Immature natural killer cell (primary cell): ENCODE data around the gene CHD9NB. TPM values are rescaled to one million over a fixed set of nuclear protein-coding genes. Genes with fewer than 3 reads are reported as not detected.
A peak's percentile ranks its signal among the peaks of the same experiment; 100 is the strongest.

Experiments used
- DNase-seq, 3 donors: peaks; one replicate each; pipeline ENCODE4 v3.0.0; 2022; ENCODE audit warnings: mixed read lengths in 1 of 3
- H3K27ac Mint-ChIP-seq, 6 donors: one replicate each; pipeline ENCODE4 v1.8.0; 2020; ENCODE audit warnings: mixed read lengths in 6 of 6, mild to moderate bottlenecking in 5 of 6, inconsistent platforms in 4 of 6, moderate library complexity in 3 of 6
- H3K27me3 Mint-ChIP-seq, 3 donors: one replicate each; pipeline ENCODE4 v1.8.0; 2020 to 2021; ENCODE audit warnings: low read depth in 3 of 3, mild to moderate bottlenecking in 3 of 3, mixed read lengths in 3 of 3, moderate library complexity in 3 of 3, inconsistent platforms in 1 of 3
- H3K36me3 Mint-ChIP-seq, 3 donors: one replicate each; pipeline ENCODE4 v1.8.0; 2020; ENCODE audit warnings: mixed read lengths in 3 of 3, inconsistent platforms in 2 of 3, mild to moderate bottlenecking in 2 of 3
- H3K4me1 Mint-ChIP-seq, 2 donors: one replicate each; pipeline ENCODE4 v1.8.0; 2020; ENCODE audit warnings: inconsistent platforms in 2 of 2, mild to moderate bottlenecking in 2 of 2, mixed read lengths in 2 of 2, moderate library complexity in 1 of 2
- H3K4me3 Mint-ChIP-seq, 5 donors: one replicate each; pipeline ENCODE4 v1.8.0; 2020; ENCODE audit warnings: mild to moderate bottlenecking in 5 of 5, mixed read lengths in 5 of 5, inconsistent platforms in 3 of 5, moderate library complexity in 3 of 5
- H3K9me3 Mint-ChIP-seq, 6 donors: one replicate each; pipeline ENCODE4 v1.8.0; 2020; ENCODE audit warnings: mild to moderate bottlenecking in 6 of 6, mixed read lengths in 6 of 6, inconsistent platforms in 4 of 6, moderate library complexity in 3 of 6
- polyA plus RNA-seq, 3 donors: library from polyadenylated mRNA; unstranded; fragments of 300-500 nt; fragmentation: Illumina TruSeq; gene quantifications; one replicate each; pipeline ENCODE4 v1.2.3, GENCODE V29; 2021

Gene CHD9NB
- polyA plus RNA-seq, result not detected

DNA sequence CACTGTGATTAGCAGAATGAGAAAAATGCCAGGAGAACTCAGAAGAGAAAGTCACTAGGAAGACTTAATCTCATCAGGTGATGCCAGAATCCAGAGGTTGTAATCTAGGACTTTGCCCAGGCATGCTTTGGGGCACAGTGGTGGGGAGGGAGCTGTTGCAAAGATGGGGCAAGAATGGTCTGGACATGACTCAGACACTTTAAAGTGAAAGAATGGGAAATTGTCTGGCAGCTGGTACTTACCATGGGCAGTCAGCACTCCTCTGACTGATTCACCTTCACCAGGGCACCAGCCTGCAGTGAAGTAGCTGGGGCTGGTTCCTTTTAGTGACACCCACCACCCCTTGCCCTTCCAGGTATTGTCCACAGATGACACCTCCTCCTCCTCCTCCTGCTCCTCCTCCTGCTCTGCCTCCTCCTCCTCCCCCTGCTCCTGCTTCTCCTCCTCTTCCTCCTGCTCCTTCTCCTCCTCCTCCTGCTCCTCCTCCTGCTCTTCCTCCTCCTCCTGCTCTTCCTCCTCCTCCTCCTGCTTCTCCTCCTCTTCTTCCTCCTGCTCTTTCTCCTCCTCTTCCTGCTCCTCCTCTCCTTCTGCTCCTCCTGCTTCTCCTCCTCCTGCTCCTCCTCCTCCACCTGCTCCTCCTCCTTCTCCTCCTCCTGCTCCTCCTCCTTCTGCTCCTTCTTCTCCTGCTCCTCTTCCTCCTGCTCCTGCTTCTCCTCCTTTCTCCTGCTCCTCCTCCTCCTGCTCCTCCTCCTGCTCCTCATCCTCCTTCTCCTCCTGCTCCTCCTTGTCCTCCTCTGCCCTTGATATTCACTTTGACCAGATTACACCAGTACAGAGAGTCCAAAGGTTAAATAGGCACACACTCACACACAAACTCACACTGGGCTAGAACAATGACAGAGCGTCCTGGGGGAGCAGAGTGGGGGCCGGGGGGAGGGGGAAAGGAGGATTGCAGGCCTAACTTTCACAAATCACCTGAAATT lies at the start of gene CHD9NB:
Gene CHD9NB, minus strand, starts transcription at position 379 of the 983 bp plus-strand sequence. CDS start 8,739 bp downstream, outside the sequence.
- Mint-ChIP-seq H3K36me3 (peaks cover 0 to 2% (median 0%) of the 10 kb centered on the region in 3 donors), H3K4me3 (peak within 1 kb of the TSS in 3 of 5 donors; percentile 51 to 97 (median 92)), H3K4me1 (peaks cover 23 to 26% of the 10 kb centered on the region in 2 donors), H3K9me3 (no peaks in the 10 kb centered on the region), H3K27ac (no peak within 1 kb of the TSS), H3K27me3 (peaks cover 0 to 5% (median 2%) of the 10 kb centered on the region in 3 donors)
- no peak for DNase-seq

DNA sequence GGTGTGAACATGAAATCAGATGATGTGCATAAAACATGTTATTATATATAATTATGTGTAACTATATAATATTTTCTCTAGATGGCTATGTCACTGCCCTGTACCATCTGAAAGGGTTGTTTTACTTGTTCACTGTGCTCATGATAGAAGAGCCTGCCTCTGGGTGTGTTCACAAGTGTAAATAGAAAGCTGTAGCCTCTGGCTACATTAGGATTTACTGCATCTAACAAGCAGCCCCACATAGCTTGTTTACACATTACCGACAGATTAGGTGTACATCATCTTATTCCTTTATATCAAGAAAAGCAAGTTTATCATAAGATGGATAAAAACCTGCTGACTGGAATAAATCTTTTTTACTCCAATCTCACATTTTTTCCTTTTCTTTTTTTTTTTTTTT lies 48.2 kb upstream of the CHD9NB start:
- peaks cover 33 to 38% of the 10 kb centered on the region in 2 donors for H3K4me1 Mint-ChIP-seq
- DNase-seq, result no peak
- peaks cover 2 to 13% (median 4%) of the 10 kb centered on the region in 3 donors for H3K27me3 Mint-ChIP-seq
- H3K9me3 Mint-ChIP-seq, result no peaks in the 10 kb centered on the region
- H3K27ac Mint-ChIP-seq, result peak overlapping the region in 4 of 6 donors; percentile 49 to 96 (median 94)
- peak overlapping the region; percentile 65 to 87 (median 80) for H3K4me3 Mint-ChIP-seq
- no peaks in the 10 kb centered on the region for H3K36me3 Mint-ChIP-seq

DNA sequence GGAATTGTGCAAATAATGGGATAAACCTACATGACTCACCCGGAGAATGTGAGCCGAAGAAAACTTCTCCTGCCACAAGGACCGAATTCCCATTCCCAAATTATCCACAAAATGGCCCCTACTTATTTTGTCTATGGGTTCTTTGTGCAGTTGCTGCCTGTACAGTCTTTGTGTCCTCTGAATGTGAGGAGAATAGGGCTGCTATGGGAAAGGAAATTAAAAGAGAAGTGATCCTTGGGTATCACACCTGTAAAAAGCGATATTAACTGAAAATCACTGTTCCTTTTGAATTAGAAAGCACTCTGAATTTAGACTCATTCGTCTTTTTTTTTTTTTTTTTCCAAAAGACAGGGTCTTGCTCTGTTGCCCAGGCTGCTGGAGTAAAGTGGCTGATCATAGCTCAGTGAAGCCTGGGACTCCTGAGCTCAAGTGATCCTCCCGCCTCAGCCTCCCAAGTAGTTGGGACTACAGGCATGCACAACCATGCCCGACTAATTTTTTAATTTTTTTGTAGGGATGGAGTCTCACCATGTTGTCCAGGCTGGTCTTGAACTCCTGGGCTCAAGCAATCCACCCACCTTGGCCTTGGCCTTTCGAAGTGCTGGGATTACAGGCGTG lies 47.5 kb upstream of the CHD9NB start:
- peaks cover 33 to 43% of the 10 kb centered on the region in 2 donors for H3K4me1 Mint-ChIP-seq
- H3K9me3 Mint-ChIP-seq, result no peaks in the 10 kb centered on the region
- peak overlapping the region; percentile 65 to 87 (median 80) for H3K4me3 Mint-ChIP-seq
- no peaks in the 10 kb centered on the region for H3K36me3 Mint-ChIP-seq
- peak overlapping the region; percentile 55 to 96 (median 84) for H3K27ac Mint-ChIP-seq
- H3K27me3 Mint-ChIP-seq, result peaks cover 2 to 13% (median 4%) of the 10 kb centered on the region in 3 donors
- DNase-seq, result no peak

DNA sequence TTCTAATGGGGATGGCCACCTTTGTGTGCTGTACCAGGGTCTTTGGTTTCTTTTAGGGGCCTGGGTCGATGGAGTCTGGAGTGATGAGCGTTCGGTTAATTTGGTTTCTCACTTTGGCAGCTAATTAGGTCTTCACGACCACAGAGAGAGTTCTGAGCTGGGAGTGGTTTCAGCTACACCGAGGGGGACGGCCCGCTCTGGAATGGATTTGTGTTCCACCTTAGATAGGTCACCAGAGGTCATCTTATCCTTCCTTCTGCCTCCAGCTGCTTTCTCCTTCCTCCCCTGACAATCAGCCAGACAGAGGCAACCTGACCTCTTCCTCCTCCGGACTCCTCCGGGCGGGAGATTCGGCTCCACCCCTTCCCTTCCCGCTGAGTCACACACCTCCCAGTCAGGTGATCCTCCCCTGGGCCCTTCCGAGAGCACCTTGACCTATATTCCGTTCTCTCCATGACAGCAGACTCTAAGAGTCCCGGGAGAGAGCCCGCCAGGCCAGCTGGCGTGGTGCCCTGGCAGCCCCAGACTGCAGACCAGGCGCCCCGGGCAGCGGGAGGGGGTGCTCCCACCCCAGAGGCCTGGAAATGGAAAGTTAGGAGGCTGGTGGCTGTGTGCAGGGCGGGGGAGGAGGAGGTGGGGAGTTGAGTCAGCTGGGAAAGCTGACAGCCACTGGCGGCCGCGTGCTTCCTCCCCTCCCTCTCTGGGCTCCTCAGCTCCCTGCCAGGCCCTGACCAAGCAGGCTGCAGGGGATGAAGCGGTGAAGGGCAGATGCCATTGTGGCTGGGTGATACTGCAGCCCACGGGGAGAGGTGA lies 46.8 kb upstream of the CHD9NB start:
- peak in 2 of 3 donors; percentile 65 to 68 for DNase-seq
- Mint-ChIP-seq H3K4me1 (peaks cover 38 to 50% of the 10 kb centered on the region in 2 donors), H3K4me3 (peak overlapping the region; percentile 75 to 93 (median 81))

DNA sequence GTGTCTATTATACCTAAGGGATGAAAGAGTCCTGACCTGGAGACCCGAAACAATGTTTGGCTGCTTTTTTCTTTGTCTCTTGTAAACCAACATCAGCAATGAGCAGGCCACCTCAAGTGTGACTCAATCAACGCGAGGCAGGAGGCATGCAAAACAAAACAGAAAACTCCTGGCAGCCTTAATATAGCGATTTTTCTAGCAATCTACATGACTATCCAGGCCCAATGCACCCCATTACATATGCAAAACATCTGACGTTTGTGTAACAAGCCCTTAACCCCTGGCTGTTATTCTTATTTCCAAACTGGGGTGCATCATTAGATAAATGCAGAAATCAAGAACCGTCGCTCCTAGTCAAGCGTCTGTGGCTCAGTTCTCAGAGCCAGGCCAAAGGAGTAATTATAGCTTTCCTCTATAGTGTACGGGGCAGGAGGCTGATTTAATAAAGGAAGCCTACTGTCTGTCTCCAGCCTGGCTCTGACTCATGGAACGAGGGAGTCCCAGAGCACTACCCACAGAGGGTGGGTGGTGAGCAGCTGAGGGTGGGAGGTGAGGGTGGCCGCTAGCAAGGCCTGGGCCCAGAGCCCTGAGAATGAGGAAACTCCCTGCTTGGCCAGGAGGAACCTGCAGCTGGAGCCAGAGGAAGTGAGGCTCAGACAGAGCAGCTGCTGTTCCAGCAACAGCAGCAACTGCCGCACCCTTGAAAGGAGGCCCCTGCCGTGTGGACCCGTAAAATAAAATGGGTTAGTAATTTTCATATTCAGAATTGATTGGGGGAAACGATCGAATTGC lies 46.0 kb upstream of the CHD9NB start:
- H3K27me3 Mint-ChIP-seq, result peaks cover 2 to 13% (median 6%) of the 10 kb centered on the region in 3 donors
- no peaks in the 10 kb centered on the region for H3K36me3 Mint-ChIP-seq
- H3K4me3 Mint-ChIP-seq, result peak overlapping the region; percentile 75 to 93 (median 81)
- no peaks in the 10 kb centered on the region for H3K9me3 Mint-ChIP-seq
- peaks cover 46 to 58% of the 10 kb centered on the region in 2 donors for H3K4me1 Mint-ChIP-seq
- DNase-seq, result peak; percentile 63 to 66 (median 65)
- peak overlapping the region; percentile 85 to 96 (median 93) for H3K27ac Mint-ChIP-seq

More for the DNA sequence above, 46.8 kb upstream of the CHD9NB start:
- Mint-ChIP-seq H3K9me3 (no peaks in the 10 kb centered on the region), H3K27me3 (peaks cover 2 to 13% (median 4%) of the 10 kb centered on the region in 3 donors), H3K36me3 (no peaks in the 10 kb centered on the region), H3K27ac (peak overlapping the region; percentile 85 to 96 (median 93))

DNA sequence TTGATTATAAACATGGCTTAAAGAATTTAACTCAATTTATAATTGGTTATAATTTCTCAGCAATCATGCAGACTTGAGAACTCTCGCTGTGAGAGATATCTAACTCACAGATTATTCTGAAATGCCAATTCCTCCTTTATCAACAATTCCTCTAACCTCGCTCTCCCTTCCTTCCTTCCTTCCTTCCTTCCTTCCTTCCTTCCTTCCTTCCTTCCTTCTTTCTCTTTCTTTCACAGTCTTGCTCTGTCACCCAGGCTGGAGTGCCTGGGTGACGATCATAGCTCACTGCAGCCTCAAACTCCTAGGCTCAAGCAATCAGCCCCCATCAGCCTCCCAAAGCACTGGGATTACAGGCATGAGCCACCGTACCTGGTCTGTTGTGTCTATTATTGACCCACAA lies 44.5 kb upstream of the CHD9NB start:
- Mint-ChIP-seq H3K36me3 (no peaks in the 10 kb centered on the region), H3K27me3 (peaks cover 2 to 13% (median 6%) of the 10 kb centered on the region in 3 donors), H3K4me3 (peak overlapping the region in 1 of 5 donors; percentile 36), H3K27ac (peak overlapping the region in 3 of 6 donors; percentile 3 to 64 (median 53)), H3K4me1 (peaks cover 56 to 69% of the 10 kb centered on the region in 2 donors), H3K9me3 (no peaks in the 10 kb centered on the region)
- no peak for DNase-seq

DNA sequence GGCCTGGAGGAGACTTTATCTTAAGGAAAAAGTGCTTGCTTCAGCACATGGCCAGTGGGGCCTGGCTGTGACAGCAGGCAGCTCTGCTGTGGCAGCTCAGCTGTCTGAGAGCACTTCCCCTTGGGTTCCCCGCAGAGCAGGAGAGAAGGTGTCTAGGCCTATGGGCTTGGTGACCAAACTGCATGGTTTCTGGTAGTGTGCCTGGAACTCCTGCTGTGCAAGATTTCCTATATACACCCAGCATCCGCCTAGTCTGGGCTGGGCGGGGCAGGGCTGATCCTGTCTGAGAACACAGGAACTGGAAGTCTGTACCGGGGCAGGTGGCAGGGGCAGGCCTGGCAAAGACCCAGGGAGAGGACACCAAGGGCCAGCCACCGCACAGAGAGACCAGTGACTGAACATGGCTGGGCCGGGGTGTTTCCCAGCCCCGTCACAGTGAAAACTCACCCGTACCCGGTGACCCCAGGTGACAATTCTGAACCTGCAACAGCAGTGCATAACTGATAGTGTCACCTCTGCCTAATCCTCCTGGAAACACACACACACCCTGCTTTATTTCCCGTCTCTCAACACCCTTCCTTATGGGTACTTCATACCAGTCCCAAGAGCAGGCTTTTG lies 41.4 kb upstream of the CHD9NB start:
- Mint-ChIP-seq H3K36me3 (no peaks in the 10 kb centered on the region), H3K9me3 (no peaks in the 10 kb centered on the region), H3K27ac (peak overlapping the region; percentile 73 to 88 (median 86)), H3K27me3 (peaks cover 2 to 7% (median 4%) of the 10 kb centered on the region in 3 donors), H3K4me3 (peak overlapping the region in 2 of 5 donors; percentile 48 to 56), H3K4me1 (peaks cover 68 to 80% of the 10 kb centered on the region in 2 donors)
- DNase-seq, result peak; percentile 42 to 53 (median 43)

DNA sequence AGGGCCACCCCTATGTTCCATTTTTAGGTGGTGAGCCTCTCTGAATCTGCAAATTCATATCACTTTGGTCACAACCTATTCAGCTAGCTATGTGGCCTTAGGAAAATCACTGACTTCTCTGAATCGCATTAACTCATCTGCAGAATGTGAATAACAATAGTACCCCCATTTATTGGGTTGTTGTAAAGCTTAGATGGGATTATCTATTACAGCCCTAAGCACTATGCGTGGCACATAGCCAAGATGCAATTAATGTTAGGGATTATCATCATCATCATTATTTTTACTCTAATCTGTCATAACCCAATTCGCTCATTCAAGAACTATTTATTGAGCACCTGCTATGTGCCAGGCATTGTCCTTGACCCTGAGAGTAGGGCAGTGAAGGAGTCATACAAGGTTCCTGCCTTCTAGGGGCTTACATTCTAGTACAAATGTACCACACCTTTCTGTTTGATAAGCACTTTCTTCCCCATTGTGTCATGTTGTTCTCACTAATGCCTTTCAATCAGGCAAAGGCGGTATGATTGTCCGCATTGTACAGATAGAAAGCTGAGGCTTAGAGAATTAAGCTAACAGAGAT lies 40.6 kb upstream of the CHD9NB start:
- no peak for DNase-seq
- Mint-ChIP-seq H3K27me3 (peaks cover 0 to 2% (median 2%) of the 10 kb centered on the region in 3 donors), H3K27ac (peak overlapping the region; percentile 73 to 88 (median 86)), H3K9me3 (no peaks in the 10 kb centered on the region), H3K36me3 (no peaks in the 10 kb centered on the region), H3K4me3 (peak overlapping the region in 1 of 5 donors; percentile 56), H3K4me1 (peaks cover 60 to 72% of the 10 kb centered on the region in 2 donors)

DNA sequence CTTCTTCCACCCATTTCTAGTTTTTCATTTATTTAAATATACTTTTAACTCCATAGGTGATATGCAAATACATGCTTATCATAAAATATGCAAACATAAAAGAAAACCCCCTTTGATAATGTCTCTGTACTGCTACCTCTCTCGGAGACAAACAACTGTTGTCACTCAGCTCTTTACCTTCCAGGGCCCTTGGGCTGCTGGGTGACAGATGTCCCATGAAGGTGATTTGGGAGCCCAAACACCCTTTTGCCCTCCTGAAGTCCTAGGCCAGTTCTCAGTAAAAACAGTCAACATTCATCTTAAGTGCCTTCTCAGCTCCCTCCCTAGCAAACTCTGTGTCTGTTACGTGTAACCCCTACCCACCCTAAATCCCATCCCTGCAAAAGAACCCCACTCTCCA lies 39.6 kb upstream of the CHD9NB start:
- peaks cover 0 to 2% (median 2%) of the 10 kb centered on the region in 3 donors for H3K27me3 Mint-ChIP-seq
- peak overlapping the region in 3 of 5 donors; percentile 15 to 80 (median 33) for H3K4me3 Mint-ChIP-seq
- DNase-seq, result no peak
- peaks cover 56 to 68% of the 10 kb centered on the region in 2 donors for H3K4me1 Mint-ChIP-seq
- peak overlapping the region in 5 of 6 donors; percentile 24 to 79 (median 63) for H3K27ac Mint-ChIP-seq
- peaks cover 0 to 3% (median 0%) of the 10 kb centered on the region in 3 donors for H3K36me3 Mint-ChIP-seq
- H3K9me3 Mint-ChIP-seq, result no peaks in the 10 kb centered on the region

DNA sequence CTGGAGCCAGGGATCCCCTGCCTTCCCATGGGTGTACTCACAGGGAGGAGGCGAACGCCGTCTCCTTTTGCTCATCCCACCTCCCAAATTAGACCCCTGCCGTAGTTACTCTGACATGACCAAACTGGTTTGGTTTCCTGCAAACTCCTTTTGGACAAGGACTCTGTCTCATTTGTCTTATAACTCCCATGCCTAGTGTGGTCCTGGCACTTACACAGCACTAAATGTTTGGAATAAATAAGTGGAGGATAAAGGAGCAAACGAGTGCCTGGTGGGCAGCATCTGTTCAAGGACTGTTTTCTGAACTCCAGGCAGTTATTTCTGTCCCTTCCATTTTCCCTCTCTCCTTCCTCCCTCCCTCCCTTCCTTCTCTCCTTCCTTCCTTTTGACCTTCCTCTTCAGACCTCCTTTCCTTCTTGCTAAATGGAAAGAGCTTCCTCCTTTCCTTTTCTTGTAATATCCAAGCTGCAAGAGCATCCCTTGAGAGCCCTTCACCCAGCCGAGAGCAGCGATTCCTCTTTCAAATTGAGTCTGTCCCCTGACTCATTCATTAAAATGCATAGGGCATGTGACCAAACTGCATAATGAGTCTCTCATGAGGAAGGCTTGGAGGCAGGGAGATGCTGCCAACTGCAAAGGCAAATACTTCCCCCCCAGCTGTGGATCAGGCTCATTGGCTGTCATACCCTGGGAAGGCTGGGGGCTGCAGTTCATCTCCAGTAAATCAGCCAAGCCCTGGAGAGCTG lies 38.9 kb upstream of the CHD9NB start:
- no peaks in the 10 kb centered on the region for H3K9me3 Mint-ChIP-seq
- DNase-seq, result no peak
- H3K27me3 Mint-ChIP-seq, result peaks cover 0 to 2% (median 2%) of the 10 kb centered on the region in 3 donors
- H3K27ac Mint-ChIP-seq, result peak overlapping the region; percentile 77 to 96 (median 84)
- peaks cover 55 to 65% of the 10 kb centered on the region in 2 donors for H3K4me1 Mint-ChIP-seq
- peaks cover 0 to 3% (median 0%) of the 10 kb centered on the region in 3 donors for H3K36me3 Mint-ChIP-seq
- peak overlapping the region; percentile 79 to 90 (median 82) for H3K4me3 Mint-ChIP-seq
